Measurements from ENCODE around the gene PMPCA.

GRCh38 chr9:136419092-136419420 is 8.6 kb downstream of the PMPCA start:
- TF ChIP-seq CTCF (optimal IDR thresholded peaks at IDR 0.05 in 1 of 3, IDR thresholded peaks at IDR 0.05 in 1 of 3, conservative IDR thresholded peaks at IDR 0.05 in 1 of 3; ENCODE audit: extremely low read depth in 1 of 3, insufficient read depth in 2 of 3, low read length in 3 of 3) (no peak), EZH2 (IDR thresholded peaks at IDR 0.05; ENCODE audit: low read length) (no peak)

Data from keratinocyte (primary cell).